Measurements from ENCODE around the gene RAD50. TPM values are rescaled to one million over a fixed set of nuclear protein-coding genes. Genes with fewer than 3 reads are reported as not detected.
"Not testable (repeated sequence)": the region's sequence is repeated elsewhere in the genome, so short reads cannot be mapped to it uniquely, and the experiment has no call there.

Gene RAD50
- total RNA-seq, 4 donors from 2014 or later, result 34.1 to 40.1 (median 37.5) TPM

DNA sequence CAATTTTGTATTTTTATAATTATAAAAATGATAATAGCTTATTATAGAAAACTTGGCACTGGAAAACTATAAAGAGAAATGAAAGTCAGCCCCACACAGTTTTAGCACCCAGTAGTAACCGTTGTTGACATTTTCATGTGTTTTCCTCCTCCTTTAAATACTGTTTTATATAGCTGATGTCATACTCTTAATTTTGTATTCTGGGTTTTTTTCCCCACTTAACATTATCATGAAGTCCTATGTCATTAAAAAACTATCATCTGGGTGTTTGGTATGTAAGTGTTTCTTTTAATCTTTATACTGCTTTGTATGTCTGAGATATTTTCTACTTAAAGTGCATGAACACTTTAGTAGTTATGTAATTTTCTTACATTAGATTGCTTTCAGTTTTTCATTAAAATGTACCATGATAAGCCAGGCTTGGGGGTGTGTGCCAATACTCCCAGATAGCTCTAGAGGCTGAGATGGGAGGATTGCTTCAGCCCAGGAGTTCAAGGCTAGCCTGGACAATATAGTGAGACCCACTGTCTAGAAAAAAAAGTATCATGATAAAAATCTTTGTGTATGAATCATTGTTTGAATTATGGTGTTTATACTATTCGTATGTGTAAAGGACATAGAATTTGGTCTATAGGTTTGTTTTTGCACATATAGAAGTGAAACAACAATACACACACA is 2.7 kb downstream of the RAD50 start:
- H3K9me3 ChIP-seq, result no peaks in the 10 kb centered on the region
- H3K4me1 ChIP-seq, result peaks cover 12 to 14% of the 10 kb centered on the region in 2 donors
- no peak overlapping the region for H3K4me3 ChIP-seq (replicated peaks in 1 of 3)
- intact Hi-C loops (cut with DNase I), result no loop called here
- H3K27ac ChIP-seq, result no peak overlapping the region
- 91 to 94% methylated on average over 2 of the region's 2 CpGs for WGBS, 2 donors
- no peaks in the 10 kb centered on the region for H3K27me3 ChIP-seq
- no peak for TF ChIP-seq POLR2A (IDR thresholded peaks at IDR 0.05)
- TF ChIP-seq, protein P1, sequence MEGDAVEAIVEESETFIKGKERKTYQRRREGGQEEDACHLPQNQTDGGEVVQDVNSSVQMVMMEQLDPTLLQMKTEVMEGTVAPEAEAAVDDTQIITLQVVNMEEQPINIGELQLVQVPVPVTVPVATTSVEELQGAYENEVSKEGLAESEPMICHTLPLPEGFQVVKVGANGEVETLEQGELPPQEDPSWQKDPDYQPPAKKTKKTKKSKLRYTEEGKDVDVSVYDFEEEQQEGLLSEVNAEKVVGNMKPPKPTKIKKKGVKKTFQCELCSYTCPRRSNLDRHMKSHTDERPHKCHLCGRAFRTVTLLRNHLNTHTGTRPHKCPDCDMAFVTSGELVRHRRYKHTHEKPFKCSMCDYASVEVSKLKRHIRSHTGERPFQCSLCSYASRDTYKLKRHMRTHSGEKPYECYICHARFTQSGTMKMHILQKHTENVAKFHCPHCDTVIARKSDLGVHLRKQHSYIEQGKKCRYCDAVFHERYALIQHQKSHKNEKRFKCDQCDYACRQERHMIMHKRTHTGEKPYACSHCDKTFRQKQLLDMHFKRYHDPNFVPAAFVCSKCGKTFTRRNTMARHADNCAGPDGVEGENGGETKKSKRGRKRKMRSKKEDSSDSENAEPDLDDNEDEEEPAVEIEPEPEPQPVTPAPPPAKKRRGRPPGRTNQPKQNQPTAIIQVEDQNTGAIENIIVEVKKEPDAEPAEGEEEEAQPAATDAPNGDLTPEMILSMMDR (IDR thresholded peaks at IDR 0.05), result no peak
- DNase-seq, result no peak
- H3K36me3 ChIP-seq, result no peaks in the 10 kb centered on the region

DNA sequence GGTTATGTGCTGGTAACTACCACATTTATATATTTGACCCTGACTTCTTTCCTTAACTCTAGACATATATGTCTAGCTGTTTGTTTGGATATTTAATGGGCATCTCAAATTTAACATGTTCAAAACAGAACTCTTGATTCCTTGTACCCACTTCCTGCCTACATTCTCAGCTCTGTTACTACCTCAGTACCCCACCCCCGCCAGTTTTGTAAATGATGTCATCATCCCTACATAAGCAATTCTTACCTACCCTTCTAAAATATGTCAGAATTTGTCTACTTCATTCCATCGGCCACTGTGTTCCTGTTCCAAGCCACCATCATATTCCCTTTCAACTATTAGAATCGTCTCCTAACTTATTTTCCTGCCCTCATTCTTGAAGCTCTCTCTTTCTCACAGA is 4.8 kb downstream of the RAD50 start:
- peaks cover 12 to 14% of the 10 kb centered on the region in 2 donors for H3K4me1 ChIP-seq
- no peak overlapping the region for H3K27ac ChIP-seq
- no peaks in the 10 kb centered on the region for H3K27me3 ChIP-seq
- intact Hi-C loops (cut with DNase I), result no loop called here
- H3K4me3 ChIP-seq (replicated peaks in 1 of 3), result no peak overlapping the region
- TF ChIP-seq, protein P1 (IDR thresholded peaks at IDR 0.05), result no peak
- no peak for TF ChIP-seq POLR2A (IDR thresholded peaks at IDR 0.05)
- no peaks in the 10 kb centered on the region for H3K9me3 ChIP-seq
- no peak for DNase-seq
- WGBS, 2 donors, result 98 to 99% methylated on average over 3 of the region's 3 CpGs
- no peaks in the 10 kb centered on the region for H3K36me3 ChIP-seq

DNA sequence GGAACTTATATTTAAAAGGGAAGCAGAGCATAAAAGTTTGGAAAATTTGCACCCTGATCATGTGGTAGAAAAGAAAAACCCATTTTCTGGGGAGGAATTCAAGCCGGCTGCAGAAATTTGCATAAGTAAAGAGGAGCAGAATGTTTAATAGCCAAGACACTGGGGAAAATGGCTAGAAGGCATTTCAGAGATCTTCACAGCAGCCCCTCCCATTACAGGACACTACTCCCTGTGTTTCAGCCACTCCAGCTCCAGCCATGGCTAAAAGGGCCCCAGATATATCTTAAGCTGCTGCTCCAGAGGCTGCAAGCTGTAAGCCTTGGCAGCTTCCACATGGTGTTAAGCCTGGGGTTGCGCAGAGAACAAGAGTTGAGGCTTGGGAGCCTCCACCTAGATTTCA is 7.8 kb downstream of the RAD50 start:
- H3K4me3 ChIP-seq (replicated peaks in 1 of 3); H3K27me3 ChIP-seq; H3K27ac ChIP-seq; H3K9me3 ChIP-seq; DNase-seq; H3K4me1 ChIP-seq; H3K36me3 ChIP-seq; intact Hi-C loops (cut with DNase I): not testable (repeated sequence)
- WGBS, 2 donors, result 91 to 99% methylated on average over 2 of the region's 2 CpGs

DNA sequence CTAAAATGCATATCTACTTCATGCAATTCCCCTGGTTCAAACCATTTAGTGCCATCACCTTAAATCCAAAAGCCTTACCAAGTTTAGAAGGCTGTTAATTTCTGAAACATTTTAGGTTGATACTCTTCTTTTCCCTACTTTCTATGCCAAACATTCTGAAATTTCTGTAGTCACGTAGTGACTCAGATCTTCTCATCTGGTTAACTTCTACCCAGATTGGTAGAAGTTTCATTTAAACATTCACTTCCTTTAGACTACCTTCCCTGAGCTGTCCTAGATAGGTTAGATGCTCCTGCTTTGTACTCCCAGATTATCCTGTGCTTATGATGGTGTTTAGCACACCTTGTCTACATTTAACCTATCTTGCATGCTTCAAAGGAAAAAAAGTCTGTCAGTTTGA is 9.9 kb downstream of the RAD50 start:
- Histone ChIP-seq H3K4me1 (no peaks in the 10 kb centered on the region), H3K27ac (no peak overlapping the region), H3K9me3 (no peaks in the 10 kb centered on the region), H3K36me3 (no peaks in the 10 kb centered on the region), H3K27me3 (no peaks in the 10 kb centered on the region), H3K4me3 (replicated peaks in 1 of 3) (no peak overlapping the region)
- TF ChIP-seq POLR2A (IDR thresholded peaks at IDR 0.05), result no peak
- TF ChIP-seq, protein P1 (IDR thresholded peaks at IDR 0.05), result no peak
- WGBS, 2 donors, result 96 to 100% methylated on average over 1 of the region's 1 CpG
- intact Hi-C loops (cut with DNase I), result no loop called here
- no peak for DNase-seq

DNA sequence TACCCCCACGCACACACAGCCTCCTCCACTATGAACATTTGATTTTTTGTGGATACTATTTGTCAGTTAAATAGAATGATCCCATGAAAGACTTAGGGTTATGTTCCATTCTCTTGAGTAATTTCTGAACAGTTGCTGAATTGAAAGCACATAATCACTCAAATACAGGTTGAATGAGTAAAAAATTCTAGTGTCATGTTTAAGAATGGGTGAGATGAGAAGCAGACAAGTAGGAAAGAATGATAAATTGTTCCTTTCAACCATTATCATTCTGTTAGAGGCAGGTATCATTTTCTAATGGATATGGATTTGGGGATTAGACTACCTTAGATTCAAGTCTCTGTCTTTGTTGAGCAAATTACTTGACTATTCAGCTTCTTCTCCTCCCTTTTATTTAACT is 19.3 kb downstream of the RAD50 start:
- no peak for TF ChIP-seq POLR2A (IDR thresholded peaks at IDR 0.05)
- TF ChIP-seq, protein P1 (IDR thresholded peaks at IDR 0.05), result no peak

DNA sequence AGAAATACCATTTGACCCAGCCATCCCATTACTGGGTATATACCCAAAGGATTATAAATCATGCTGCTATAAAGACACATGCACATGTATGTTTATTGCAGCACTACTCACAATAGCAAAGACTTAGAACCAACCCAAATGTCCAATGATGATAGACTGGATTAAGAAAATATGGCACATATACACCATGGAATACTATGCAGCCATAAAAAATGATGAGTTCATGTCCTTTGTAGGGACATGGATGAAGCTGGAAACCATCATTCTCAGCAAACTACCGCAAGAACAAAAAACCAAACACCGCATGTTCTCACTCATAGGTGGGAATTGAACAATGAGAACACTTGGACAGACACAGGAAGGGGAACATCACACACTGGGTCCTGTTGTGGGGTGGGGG is 27.8 kb downstream of the RAD50 start:
- 96 to 100% methylated on average over 2 of the region's 2 CpGs for WGBS, 2 donors
- H3K4me1 ChIP-seq; DNase-seq; intact Hi-C loops (cut with DNase I); H3K27me3 ChIP-seq; H3K9me3 ChIP-seq; H3K27ac ChIP-seq; H3K4me3 ChIP-seq (replicated peaks in 1 of 3): not testable (repeated sequence)
- H3K36me3 ChIP-seq, result peaks cover 8 to 12% of the 10 kb centered on the region in 2 donors

More for the DNA sequence above, 19.3 kb downstream of the RAD50 start:
- H3K4me3 ChIP-seq (replicated peaks in 1 of 3), result no peak overlapping the region
- H3K27me3 ChIP-seq, result no peaks in the 10 kb centered on the region
- WGBS, 2 donors, result 95 to 96% methylated on average over 1 of the region's 1 CpG
- H3K36me3 ChIP-seq, result peaks cover 15 to 28% of the 10 kb centered on the region in 2 donors
- no peak for DNase-seq
- intact Hi-C loops (cut with DNase I), result no loop called here
- H3K4me1 ChIP-seq, result no peaks in the 10 kb centered on the region
- no peaks in the 10 kb centered on the region for H3K9me3 ChIP-seq
- no peak overlapping the region for H3K27ac ChIP-seq
